SK-N-SH (cell line): Measurements from ENCODE around the gene BAZ1B. TPM values are rescaled to one million over a fixed set of nuclear protein-coding genes. Genes with fewer than 3 reads are reported as not detected.

Experiments used
- CTCF ChIA-PET: fragments of 300-600, 350-600 bp; formaldehyde crosslinking; extraction: SDS; loops from one replicate; lab custom pipeline; 2021; lab: Yijun Ruan, JAX
- POLR2A ChIA-PET: fragments of 350-600 bp; sonication (Branson Sonifier 250); formaldehyde crosslinking; extraction: SDS; loops from one replicate; lab custom pipeline; 2020; ENCODE audit warnings: antibody characterized with exemption, inconsistent platforms; lab: Yijun Ruan, JAX
- DNase-seq: peaks from one replicate; pipeline ENCODE4 v3.0.0; 2012
- H2AFZ ChIP-seq: fragments of 200-600 bp; sonication (generic); 2 replicates; pipeline ENCODE4 v1.8.1; 2016; ENCODE audit warnings: antibody characterized with exemption, mild to moderate bottlenecking, low read depth
- H3F3A ChIP-seq: fragments of 200-600 bp; sonication (generic); replicated peaks from 2 replicates; pipeline ENCODE3; 2016; ENCODE audit warnings: antibody characterized with exemption, mild to moderate bottlenecking; ENCODE audit not compliant: insufficient read depth
- H3K27ac ChIP-seq, 2 experiments: fragments of 200-500 bp in 1 of 2; fragments of 200-600 bp in 1 of 2; sonication (Bioruptor generic) in 1 of 2; sonication (generic), shearing (Covaris generic) in 1 of 2; 2 replicates each; pipeline versions ENCODE4 v1.5.1 to v1.6.1; 2014 to 2016; ENCODE audit warnings: low read depth in 2 of 2, inconsistent platforms in 1 of 2, low read length in 1 of 2, mild to moderate bottlenecking in 1 of 2, mixed read lengths in 1 of 2
- H3K27me3 ChIP-seq: fragments of 200-600 bp; sonication (generic), shearing (Covaris generic); 2 replicates; pipeline ENCODE4 v1.6.1; 2016; ENCODE audit warnings: mixed run types; ENCODE audit not compliant: insufficient read depth
- H3K36me3 ChIP-seq, 2 experiments: fragments of 200-500 bp in 1 of 2; fragments of 200-600 bp in 1 of 2; sonication (Bioruptor generic) in 1 of 2; sonication (generic) in 1 of 2; replicated peaks in 1 of 2; 2 replicates each; pipeline versions ENCODE3 to v1.5.1; 2014 to 2016; ENCODE audit warnings: low read length in 1 of 2, mild to moderate bottlenecking in 1 of 2; ENCODE audit not compliant: insufficient read depth in 2 of 2, control insufficient read depth in 1 of 2
- H3K4me1 ChIP-seq, 2 experiments: fragments of 200-500 bp in 1 of 2; fragments of 200-600 bp in 1 of 2; sonication (Bioruptor generic) in 1 of 2; sonication (generic), shearing (Covaris generic) in 1 of 2; 2 replicates each; pipeline versions ENCODE4 v1.5.1 to v1.6.1; 2014 to 2016; ENCODE audit warnings: low read depth in 1 of 2, low read length in 1 of 2, mixed run types in 1 of 2; ENCODE audit not compliant: insufficient read depth in 2 of 2, control insufficient read depth in 1 of 2
- H3K4me2 ChIP-seq: fragments of 200-600 bp; sonication (generic), shearing (Covaris generic); 2 replicates; pipeline ENCODE4 v1.6.1; 2017; ENCODE audit warnings: mixed run types
- H3K4me3 ChIP-seq, 2 experiments: fragments of 200-500 bp in 1 of 2; fragments of 200-600 bp in 1 of 2; sonication (Bioruptor generic) in 1 of 2; sonication (generic), shearing (Covaris generic) in 1 of 2; 2 replicates each; pipeline versions ENCODE4 v1.5.1 to v1.8.1; 2014 to 2016; ENCODE audit warnings: low read depth in 2 of 2, inconsistent platforms in 1 of 2, low read length in 1 of 2, mild to moderate bottlenecking in 1 of 2, mixed read lengths in 1 of 2, moderate library complexity in 1 of 2
- H3K79me2 ChIP-seq: fragments of 200-600 bp; sonication (generic); 2 replicates; pipeline ENCODE4 v1.8.1; 2017; ENCODE audit warnings: mild to moderate bottlenecking; ENCODE audit not compliant: insufficient read depth
- H3K9ac ChIP-seq: fragments of 200-600 bp; sonication (generic); 2 replicates; pipeline ENCODE4 v1.6.1; 2017; ENCODE audit warnings: mixed run types
- H3K9me2 ChIP-seq: fragments of 200-600 bp; sonication (generic); 2 replicates; pipeline ENCODE4 v1.6.1; 2017; ENCODE audit warnings: mixed run types
- H3K9me3 ChIP-seq: fragments of 200-600 bp; sonication (generic); 2 replicates; pipeline ENCODE4 v1.6.1; 2017; ENCODE audit warnings: mixed run types, mild to moderate bottlenecking, moderate library complexity
- H4K20me1 ChIP-seq: fragments of 200-600 bp; sonication (generic); 2 replicates; pipeline ENCODE4 v1.6.1; 2017; ENCODE audit warnings: mild to moderate bottlenecking, mixed run types; ENCODE audit not compliant: insufficient read depth
- ELF1 ChIP-seq: IDR thresholded peaks from 2 replicates; pipeline ENCODE4 v1.4.0; 2012
- EZH2phosphoT487 ChIP-seq: fragments of 200-600 bp; sonication (generic); IDR thresholded peaks from 2 replicates; pipeline ENCODE4 v1.6.1; 2017; ENCODE audit warnings: low read depth, mixed run types, mild to moderate bottlenecking, antibody characterized with exemption, moderate library complexity, borderline replicate concordance
- FOSL2 ChIP-seq: IDR thresholded peaks from 2 replicates; pipeline ENCODE4 v1.4.0; 2012; ENCODE audit warnings: low read depth, mild to moderate bottlenecking, moderate library complexity, borderline replicate concordance
- FOXJ3 ChIP-seq: sonication (generic); formaldehyde crosslinking; IDR thresholded peaks from 2 replicates; pipeline ENCODE4 v1.5.1; 2020; ENCODE audit warnings: mild to moderate bottlenecking, missing genetic modification reagents
- IRF3 ChIP-seq: fragments of 150-350 bp; IDR thresholded peaks from 2 replicates; pipeline ENCODE4 v1.6.1; 2016; ENCODE audit warnings: mild to moderate bottlenecking, low read depth, low read length
- MXI1 ChIP-seq: IDR thresholded peaks from 2 replicates; pipeline ENCODE4 v1.6.1; 2012; ENCODE audit warnings: mild to moderate bottlenecking, low read depth, low read length, improper control_type of control experiment
- RAD21 ChIP-seq: IDR thresholded peaks from 2 replicates; pipeline ENCODE4 v1.6.1; 2012; ENCODE audit warnings: mild to moderate bottlenecking, low read length
- REST ChIP-seq: IDR thresholded peaks from 2 replicates; pipeline ENCODE4 v1.6.1; 2012; ENCODE audit warnings: mild to moderate bottlenecking, low read depth, low read length, moderate library complexity
- RFX5 ChIP-seq: IDR thresholded peaks from 2 replicates; pipeline ENCODE4 v1.6.1; 2012; ENCODE audit warnings: mild to moderate bottlenecking, improper control_type of control experiment, low read length
- RXRA ChIP-seq: IDR thresholded peaks from 2 replicates; pipeline ENCODE4 v1.4.0; 2012; ENCODE audit warnings: low read depth, mild to moderate bottlenecking, borderline replicate concordance
- TCF12 ChIP-seq: IDR thresholded peaks from 2 replicates; pipeline ENCODE4 v1.4.0; 2012
- TEAD4 ChIP-seq: IDR thresholded peaks from 2 replicates; pipeline ENCODE4 v1.4.0; 2012; ENCODE audit warnings: mild to moderate bottlenecking, borderline replicate concordance; ENCODE audit not compliant: insufficient read depth
- ZBTB33 ChIP-seq: IDR thresholded peaks from 2 replicates; pipeline ENCODE4 v1.4.0; 2012; ENCODE audit warnings: low read depth, borderline replicate concordance
- WGBS: methylation state at CpG from one replicate; pipeline ENCODE4 v1.1.6; 2017; ENCODE audit warnings: low lambda C conversion rate; 5-methylcytosine and 5-hydroxymethylcytosine counted together
- polyA plus RNA-seq, 3 experiments: library from polyadenylated mRNA; depleted of rRNA; stranded (reverse); fragments of >200 nt; gene quantifications; 2 replicates each; pipeline ENCODE4 v1.2.3, GENCODE V29; 2012

The BAZ1B gene
- polyA plus RNA-seq, 1 of the 3 experiments (the other 2 are of a cell fraction), result 20.9 TPM

- Histone ChIP-seq H3K9me2 (no peaks in the 10 kb centered on the region), H3K4me2 (peak overlapping the region; percentile 94), H3K9ac (peak overlapping the region; percentile 21; the same call in 1 of the 2 replicates), H3K36me3 (peaks cover 19 to 63% of the 10 kb centered on the region in 2 experiments), H4K20me1 (peaks cover 75% of the 10 kb centered on the region), H3K79me2 (peaks cover 88% of the 10 kb centered on the region), H3K4me1 (peaks cover 14 to 23% of the 10 kb centered on the region in 2 experiments), H3K9me3 (no peaks in the 10 kb centered on the region), H3K27ac (no peak overlapping the region; a peak in 1 of 4 replicates), H3F3A (peaks cover 24% of the 10 kb centered on the region), H3K4me3 (peak overlapping the region in 1 of 2 experiments; percentile 83; a peak in 1 of 4 replicates), H2AFZ (no peak overlapping the region), H3K27me3 (no peaks in the 10 kb centered on the region)
- ChIA-PET POLR2A (interaction anchor here (1.0 kb wide), 1 partner anchor 60 kb away, joined by 4 read pairs; the partner anchor contains the start of gene TBL2), CTCF (interaction anchor here (1.1 to 1.4 kb wide), 2 partner anchors 68 to 217 kb away, joined by 3 read pairs; no protein-coding TSS in a partner anchor)
- no peak for TF ChIP-seq MXI1
- TF ChIP-seq ELF1, result no peak
- no peak for TF ChIP-seq RXRA
- TF ChIP-seq EZH2phosphoT487, result no peak
- TF ChIP-seq TEAD4, result no peak
- TF ChIP-seq TCF12, result no peak
- no peak for TF ChIP-seq RFX5
- TF ChIP-seq IRF3, result no peak
- TF ChIP-seq FOXJ3, result no peak
- TF ChIP-seq REST, result no peak
- TF ChIP-seq FOSL2, result no peak
- no peak for TF ChIP-seq ZBTB33
- TF ChIP-seq RAD21, result no peak
- 98% methylated on average over 5 of the region's 5 CpGs for WGBS
- no peak for DNase-seq
Measured at GRCh38 chr7:73518470-73518869, 3.6 kb downstream of the BAZ1B start.
